GM18508 (cell line): ENCODE data around the gene TNN.
A peak's percentile ranks its signal among the peaks of the same experiment; 100 is the strongest.
"Not testable (repeated sequence)": the region's sequence is repeated elsewhere in the genome, so short reads cannot be mapped to it uniquely, and the experiment has no call there.

Experiments
- ATAC-seq: cut with Tn5 transposase; IDR thresholded peaks from one replicate; pipeline ENCODE4 v1.9.1; 2021; ENCODE audit warnings: moderate number of reproducible peaks; ENCODE audit not compliant: insufficient read depth, unreplicated experiment

TNN gene

DNA sequence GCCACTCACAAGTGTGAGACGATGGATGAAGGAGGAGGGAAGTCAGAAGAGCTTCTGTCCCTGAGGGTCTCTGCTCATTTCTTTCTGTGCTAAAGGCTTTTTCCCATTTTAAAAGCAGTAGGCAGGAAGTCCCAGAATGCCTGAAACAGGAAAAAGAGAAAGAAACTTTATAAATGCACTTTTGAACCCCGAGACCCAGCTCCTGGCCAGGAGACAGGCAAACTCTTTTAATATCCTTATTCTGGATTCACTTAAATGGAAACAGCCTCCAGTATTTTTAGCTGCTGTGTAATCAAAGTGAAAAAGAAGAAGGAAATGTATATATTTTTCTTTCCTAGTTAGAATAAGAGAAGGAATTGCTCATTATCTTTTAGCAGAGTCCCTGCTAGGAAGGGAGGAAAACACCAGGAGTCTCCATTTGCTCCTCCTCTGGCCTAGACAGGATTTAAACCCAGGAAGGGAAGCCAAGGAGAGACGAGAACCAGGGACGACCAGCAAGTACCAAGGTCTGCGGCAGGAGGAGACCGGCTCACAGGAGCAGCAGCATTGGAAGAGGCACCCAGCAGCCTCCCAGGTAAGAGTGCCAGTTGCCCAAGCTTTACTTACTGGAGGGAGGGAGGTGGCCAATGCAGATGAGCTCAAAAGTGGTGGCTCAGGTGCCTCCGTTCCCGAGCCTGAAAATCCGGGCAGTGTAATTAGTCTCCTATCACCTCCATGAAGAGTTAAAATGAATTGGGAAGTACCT lies at the start of gene TNN:
Gene TNN, plus strand, starts transcription at position 472 of the 745 bp plus-strand sequence. CDS start 9,586 bp downstream, outside the sequence.
- no peak for ATAC-seq

DNA sequence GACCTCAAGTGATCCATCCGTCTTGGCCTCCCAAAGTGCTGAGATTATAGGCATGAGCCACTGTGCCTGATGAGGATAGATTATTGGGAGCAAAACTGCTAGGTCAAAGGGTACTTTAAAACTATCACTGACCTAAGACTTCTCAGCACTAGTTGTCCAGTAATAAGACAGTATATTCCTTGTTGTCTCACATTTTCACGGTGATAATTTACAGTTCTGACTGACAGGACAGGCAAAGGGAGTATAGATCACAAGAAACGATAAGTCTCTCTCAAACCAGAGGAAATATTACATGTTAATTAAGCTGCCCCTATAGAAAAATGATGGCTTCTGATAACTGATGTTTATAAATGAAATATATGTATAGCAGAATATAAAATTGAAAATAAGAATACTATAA lies 48.1 kb upstream of the TNN start:
- no peak for ATAC-seq

DNA sequence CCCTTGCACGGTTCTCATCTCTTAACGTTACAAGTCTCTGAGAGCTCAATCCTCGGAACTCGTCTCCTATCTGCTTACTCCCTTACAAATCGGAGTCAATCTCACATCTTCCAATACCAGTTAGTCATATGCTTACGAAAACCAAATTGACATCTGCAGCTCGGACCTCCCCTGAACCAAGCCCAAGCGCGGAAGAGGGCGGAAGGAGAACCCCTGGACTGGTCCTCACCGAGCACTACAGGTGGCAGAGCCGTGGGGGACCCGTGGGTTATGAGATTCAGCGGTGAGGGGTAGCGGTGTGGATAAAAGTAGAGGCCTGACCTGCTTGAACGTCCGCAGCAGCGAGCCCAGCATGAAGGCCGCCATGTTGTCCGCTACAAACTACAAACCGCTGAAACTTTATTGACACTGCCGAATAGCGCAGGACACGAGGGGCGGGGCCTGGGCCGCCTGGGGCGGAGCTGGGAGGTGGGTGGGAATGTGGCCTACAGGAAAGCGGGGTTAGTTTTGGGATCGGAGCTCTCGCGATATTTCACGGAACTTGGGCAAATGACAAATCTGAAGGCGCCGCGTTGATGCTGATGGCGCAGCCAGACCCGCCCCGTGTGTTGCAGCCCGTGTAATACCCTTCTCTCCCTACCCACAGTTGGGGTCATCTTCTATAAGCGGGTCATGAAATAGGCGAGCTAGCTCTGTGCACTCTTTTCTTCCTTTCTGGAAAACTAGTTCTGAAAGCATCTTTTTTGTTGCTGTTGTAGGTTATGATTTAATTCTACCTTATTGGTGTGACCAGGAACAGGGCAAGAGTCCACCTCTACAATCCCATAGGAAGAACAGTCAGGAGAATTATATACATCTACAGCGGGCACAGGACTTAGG lies 44.4 kb upstream of the TNN start, which contains the start of gene MRPS14:
Gene MRPS14, minus strand, starts transcription at position 383 of the 879 bp plus-strand sequence. Its CDS starts 17 bp downstream, at position 366.
- peak; percentile 82 for ATAC-seq

DNA sequence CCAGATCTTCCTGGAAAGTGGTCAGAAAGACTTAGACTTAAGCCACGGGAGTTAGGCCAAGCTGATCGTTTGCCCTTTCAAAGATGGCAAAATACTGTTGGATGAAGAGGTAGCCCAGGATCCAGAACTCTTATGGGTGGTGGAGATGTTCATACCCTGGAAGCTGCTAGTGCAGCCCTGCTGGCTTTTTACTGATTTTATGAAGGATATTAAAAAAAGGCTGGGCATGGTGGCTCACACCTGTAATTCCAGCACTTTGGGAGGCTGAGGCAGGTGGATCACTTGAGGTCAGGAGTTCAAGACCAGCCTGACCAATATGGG lies 43.8 kb upstream of the TNN start:
- not testable (repeated sequence) for ATAC-seq

GRCh38 chr1:175024773-175025172 lies 42.9 kb upstream of the TNN start:
- ATAC-seq: no peak

DNA sequence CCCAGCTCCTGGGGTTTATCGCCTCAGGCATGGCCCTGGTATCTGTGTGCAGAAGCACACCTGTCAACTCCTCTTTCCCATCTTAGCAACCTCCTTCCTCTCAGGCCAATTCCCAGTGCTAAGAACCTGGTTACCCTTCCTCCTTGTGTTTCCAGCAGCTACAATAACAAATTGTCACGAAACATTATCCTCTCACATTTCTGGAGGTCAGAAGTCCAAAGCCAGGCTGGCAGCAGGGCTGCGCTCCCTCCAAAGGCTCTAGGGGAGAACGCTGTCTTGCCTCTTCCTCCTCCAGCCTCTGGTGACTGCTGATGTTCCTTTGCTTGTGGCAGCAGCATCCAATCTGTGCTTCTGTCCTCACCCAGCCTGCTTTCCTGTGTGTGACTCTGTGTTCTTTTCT lies 33.7 kb upstream of the TNN start:
- ATAC-seq: no peak

- ATAC-seq: no peak
Measured at GRCh38 chr1:175034775-175035174, 32.9 kb upstream of the TNN start.

DNA sequence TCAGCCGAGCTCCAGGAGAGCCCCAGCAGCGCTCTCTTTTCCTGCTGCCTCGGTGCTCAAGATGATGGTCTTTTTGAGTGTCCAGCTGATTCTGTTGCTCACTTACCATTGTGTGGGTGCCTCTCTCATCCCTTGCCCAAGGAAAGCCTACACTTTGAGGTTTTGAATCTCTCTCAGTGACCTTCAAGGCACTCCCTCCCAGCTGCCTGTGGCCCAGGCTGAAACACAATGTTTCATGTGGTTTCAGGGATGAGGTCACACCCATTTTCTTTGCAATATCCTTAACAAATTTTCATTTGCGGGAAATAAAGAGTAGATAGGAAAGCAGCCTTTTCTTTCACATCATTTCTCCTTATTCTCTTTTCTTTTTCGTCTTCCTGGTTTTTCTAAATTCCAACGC lies 31.8 kb upstream of the TNN start:
- ATAC-seq: no peak

DNA sequence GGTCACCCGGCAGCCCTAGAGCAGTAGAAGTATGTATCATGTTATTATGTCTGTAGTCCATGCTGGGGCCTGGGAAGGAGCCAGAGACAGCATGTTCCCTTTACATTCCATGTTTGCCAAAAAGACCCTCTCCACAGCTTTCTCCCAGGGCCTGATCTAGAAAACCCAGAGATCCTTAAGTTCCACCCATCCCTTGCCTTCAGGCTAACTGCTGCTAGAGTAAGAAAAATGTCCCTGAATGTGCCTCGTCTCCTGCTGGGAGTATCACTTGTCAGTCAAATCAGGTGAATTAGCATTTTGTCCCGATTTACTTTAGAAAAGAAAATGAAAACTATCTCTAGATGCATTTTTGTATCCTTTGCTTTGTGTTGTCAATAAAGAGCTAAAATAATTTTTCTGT lies 31.2 kb upstream of the TNN start:
- no peak for ATAC-seq

DNA sequence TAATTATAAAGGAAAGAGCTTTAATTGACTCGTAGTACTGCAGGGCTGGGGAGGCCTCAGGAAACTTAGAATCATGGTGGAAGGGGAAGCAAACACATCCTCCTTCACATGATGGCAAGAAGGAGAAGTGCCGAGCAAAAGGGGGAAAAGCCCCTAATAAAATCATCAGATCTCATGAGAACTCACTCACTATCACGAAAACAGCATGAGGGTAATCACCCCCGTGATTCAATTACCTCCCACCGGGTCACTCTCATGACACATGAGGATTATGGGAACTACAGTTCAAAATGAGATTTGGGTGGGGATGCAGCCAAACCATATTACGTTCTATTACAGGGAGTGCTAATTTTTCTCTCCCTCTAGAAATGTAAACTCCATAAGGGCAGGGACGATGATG lies 30.2 kb upstream of the TNN start:
- no peak for ATAC-seq

DNA sequence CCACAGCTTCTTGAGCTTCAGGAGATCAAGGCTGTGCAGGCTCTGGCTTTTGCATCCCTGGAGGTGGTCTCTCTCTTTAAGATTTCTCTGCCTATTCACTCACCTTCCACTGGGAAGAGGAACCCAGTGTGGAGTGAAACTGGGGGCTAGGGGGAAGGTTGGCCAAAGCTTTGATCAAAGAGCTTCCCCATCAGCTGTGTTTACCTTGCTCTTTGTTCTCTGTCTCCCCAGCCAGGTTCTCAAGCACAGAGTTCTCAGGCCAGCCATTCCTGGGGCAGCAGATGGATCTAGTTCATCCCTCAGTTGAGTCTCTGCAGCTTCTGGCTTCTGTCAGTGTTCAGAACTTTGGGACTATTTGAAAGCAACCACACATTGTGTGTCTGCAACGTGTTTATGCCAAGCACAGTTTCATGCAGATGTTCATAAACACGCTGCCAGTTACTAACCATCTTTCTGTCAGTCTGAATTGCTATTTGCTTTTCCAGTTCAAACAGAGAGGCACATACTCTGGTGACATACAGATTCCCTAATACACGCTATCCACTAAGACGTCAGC lies 27.2 kb upstream of the TNN start:
- ATAC-seq: no peak

GRCh38 chr1:175042650-175043049 lies 25.0 kb upstream of the TNN start:
- no peak for ATAC-seq

- no peak for ATAC-seq
Measured at GRCh38 chr1:175043824-175044223, 23.8 kb upstream of the TNN start.

DNA sequence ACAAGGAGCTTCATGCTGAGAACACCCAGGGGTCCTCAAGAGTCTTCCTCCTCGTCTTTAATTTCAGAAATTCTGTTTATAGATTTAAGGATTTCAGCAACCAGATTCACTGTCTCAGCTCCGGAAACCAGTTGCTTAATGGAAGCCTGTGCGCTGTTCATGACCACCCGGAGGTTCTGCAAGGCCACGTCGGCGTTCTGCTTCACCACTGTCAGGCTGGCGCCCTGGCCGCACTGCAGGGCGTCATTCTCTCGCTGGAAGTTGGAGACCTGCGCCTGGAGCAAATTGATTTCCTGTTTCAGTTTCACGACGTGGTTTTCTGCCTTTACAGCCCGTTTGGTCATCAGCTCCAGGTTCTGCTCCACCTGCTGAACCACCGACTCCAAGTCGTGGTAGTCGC lies 23.0 kb upstream of the TNN start:
- not testable (repeated sequence) for ATAC-seq

DNA sequence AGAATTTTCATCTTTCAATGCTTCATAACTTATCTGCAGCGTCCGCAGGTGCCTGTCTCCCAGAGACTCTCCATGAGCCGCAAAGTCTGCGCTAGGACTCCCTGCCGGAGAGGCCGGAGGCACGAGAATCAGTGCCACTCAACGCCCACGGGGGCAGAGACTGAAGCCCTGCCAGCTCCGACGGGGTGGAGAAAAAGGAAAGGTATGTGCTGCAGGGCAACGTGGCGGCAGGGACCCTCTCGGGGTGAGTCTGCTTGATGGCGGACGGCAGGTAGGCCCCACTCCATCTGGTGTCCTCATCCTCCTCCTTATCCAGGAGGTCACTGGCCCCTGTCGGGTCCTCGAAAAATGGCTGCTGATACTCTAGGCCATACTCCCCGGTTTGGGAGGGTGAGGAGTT lies 22.5 kb upstream of the TNN start:
- ATAC-seq: no peak

GRCh38 chr1:175045519-175045918 lies 22.1 kb upstream of the TNN start:
- no peak for ATAC-seq

DNA sequence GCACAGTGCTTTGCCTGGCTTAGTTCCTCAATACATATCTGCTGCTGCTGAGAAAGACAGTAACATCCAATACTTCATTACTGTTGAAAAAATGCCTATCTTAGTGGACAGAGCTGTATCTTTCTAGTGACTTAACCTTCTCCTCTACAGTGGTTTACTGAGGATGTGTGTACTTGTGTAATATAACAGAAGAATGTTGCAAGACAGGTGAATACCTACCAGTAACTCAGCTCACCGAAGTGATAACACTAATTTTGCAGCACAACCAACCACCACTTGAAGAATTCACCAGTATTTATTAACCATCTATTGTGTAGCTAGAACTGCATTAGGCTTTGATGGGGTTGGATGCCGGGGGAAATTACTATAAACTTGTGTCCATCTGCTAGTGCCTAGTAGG lies 16.6 kb upstream of the TNN start:
- ATAC-seq: no peak

DNA sequence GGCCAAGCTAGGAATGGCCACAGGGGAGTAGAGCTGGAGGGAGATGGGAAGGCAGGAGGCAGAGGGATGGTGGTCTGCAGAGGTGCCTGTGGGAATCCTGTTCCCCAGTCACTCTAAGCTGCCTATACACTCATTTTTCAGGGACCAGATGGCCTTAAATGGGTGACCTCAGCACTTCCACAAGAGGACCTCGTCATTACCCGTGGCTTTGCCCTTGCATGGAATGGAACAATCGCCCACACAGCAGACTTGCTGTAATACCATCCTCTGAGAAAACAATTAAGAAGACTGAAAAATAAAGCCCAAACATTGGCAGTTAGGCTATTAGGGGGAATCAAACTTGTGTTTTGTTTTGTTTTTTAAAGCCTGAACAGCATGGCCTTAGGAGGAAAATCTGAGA lies 12.9 kb upstream of the TNN start:
- ATAC-seq: no peak

GRCh38 chr1:175062339-175062738 lies 5.3 kb upstream of the TNN start:
- ATAC-seq: no peak

DNA sequence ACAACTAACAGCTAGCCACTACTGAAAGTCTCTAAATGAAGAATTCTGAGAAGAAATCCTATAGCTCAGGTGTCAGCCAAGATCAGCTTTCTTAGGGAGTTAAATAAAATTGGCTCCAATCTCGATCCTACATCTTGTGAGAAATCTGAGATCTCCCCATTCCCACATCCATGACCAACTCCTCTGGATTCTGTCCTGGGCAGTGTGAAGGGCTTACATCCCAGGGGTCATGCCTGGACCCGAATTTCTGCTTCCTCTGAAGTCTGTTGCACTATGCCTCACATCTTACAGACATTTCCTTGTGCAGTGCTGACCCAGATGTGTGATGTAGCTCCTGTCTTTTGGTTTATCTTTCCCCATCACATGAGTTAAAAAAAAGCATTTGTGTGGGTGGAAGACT lies 4.8 kb upstream of the TNN start:
- ATAC-seq: no peak

- ATAC-seq: no peak
Measured at GRCh38 chr1:175070818-175071217, 3.2 kb downstream of the TNN start.
